Measurements from ENCODE around the gene CS.
"Not testable (repeated sequence)": the region's sequence is repeated elsewhere in the genome, so short reads cannot be mapped to it uniquely, and the experiment has no call there.

CS gene

DNA sequence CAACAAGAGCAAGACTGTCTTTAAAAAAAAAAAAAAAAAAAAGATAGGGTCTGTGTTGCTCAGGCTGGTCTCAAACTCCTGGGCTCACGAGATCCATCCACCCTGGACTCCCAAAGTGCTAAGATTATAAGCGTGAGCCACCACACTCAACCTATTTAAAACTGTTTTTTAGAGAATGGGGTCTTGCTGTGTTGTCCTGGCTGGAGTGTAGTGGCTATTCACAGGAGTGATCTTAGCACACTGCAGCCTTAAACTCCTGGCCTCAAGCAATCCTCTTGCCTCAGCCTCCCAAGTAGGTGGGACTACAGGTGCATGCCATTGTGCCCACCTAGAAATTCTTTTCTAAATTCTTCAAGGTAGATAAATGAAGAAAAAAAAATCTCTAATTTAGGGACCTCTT, 25.8 kb downstream of the CS start:
- no peak for DNase-seq

DNA sequence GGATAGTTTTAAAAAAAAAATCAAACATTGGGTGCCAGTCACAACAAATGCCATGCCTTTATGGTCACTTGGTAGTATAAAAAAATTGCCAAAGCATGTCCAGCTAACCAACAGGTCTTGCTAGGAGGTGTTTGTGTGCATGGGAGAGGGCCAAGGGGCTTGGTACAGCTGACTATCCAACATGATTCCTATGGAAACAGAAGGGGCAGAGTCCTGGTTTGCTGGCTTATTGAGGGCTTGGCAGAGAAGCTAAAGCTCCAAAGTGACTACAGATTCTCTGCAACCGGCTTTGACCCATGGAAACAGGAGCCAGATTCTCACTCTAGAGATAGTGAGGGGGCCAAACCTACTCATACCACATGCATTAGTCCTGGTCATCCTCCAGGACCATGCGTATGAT, 27.7 kb downstream of the CS start:
- not testable (repeated sequence) for DNase-seq

DNA sequence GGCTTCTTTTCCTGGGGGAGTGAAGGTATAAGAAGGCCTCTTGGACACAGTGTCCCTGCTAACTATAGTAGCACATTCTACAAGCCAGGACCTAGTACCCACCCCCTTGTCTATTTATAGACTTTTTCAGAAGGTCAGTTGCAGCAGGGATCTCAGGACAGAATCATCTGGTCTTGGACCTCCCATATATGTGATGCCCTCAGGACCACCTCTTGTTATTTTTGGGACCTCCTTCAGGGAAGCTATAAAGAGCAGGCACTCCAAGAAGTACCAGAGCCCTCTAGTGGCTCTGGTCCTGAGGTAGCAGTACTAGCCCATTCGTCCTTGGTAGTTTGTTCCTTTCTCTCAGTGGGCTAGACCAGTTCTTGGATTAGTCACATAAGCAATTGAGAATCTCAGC, 29.1 kb downstream of the CS start:
- DNase-seq = no peak

DNA sequence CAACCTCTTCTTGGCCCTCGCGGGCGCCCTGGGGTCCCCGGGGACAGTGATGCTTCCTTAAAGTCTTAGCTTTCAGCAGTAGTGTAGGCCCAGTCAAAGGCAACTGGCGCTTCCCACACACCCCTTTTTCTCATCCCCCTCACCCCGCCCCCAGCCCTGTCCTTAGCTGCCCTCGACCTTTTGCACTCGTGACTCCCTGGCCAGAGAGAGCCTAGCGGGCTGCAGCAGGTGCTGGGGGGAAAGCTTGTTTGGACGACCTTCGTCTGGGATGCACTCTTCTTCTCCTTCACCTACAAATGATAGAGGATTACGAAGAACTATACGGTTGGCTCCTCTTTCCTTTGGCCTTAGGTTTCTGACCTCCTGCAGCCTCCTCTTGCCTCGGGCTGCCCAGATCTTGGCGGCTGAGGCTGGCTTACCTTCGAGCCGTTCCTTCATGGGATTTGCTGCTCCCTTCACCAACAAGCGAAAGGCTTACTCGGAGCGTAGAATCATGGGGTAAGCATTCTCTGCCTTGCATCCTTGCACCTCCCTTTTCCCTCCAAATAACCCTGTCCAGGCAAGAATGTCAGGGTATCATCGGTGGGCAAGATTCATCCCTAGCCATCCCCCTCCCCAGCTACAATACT, 32.6 kb downstream of the CS start:
- DNase-seq = no peak

DNA sequence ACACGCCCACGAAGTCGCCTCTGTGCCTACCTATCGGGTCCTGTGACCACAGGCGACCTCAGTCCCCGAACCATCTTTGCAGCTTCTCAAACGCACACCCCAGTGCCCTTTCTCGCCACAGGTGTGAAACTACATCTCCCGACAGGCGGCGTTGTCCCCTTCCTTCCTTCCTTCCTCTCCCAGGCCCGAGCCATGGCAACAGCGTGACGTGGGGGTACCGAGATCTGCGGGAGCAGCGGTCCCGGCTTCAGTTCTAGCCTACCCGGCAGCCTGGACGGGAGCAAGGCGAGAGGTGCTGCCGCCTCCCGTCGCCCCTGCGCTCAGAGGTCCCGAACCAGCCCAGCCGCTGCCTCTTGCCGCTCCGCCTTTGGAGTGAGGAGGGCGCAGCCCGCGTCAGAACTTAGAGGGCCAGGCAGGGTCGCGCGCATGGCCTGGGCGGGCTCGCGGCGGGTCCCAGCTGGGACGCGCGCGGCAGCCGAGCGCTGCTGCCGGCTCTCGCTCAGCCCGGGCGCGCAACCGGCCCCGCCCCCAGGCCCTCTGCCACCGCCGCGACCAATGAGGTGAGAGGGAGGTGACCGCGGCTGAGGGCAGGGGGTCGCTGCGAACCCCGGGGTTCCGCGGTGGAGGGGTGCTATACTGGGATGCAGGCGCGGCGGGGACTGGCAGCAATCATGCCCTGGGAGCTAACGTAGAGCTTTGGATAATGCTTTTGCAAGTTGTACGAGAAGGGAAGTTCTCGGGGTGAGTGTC, 33.3 kb downstream of the CS start, which contains the start of gene COQ10A:
Gene COQ10A, plus strand, starts transcription at position 250 of the 750 bp plus-strand sequence. Its CDS starts 177 bp downstream, at position 427.
- DNase-seq = peak; percentile 89

DNA sequence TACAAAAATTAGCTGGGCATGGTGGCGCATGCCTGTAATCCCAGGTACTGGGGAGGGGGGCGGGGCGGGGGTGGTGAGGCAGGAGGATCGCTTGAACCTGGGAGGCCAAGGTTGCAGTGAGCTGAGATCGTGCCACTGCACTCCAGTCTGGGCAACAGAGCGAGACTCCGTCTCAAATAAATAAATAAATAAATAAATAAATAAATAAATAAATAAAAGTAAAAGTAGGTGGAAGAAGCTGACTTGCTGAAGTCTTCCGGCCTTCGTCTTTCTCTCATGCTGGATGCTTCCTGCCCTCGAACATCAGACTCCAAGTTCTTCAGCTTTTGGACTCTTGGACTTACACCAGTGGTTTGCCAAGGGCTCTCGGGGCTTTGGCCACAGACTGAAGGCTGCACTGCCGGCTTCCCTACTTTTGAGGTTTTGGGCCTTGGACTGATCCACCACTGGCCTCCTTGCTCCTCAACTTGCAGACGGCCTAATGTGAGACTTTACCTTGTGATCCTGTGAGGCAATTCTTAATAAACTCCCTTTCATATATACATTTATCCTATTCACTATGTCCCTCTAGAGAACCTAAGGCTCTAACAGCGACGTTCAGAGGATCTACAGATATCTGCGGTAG, 34.0 kb downstream of the CS start:
- not testable (repeated sequence) for DNase-seq

DNA sequence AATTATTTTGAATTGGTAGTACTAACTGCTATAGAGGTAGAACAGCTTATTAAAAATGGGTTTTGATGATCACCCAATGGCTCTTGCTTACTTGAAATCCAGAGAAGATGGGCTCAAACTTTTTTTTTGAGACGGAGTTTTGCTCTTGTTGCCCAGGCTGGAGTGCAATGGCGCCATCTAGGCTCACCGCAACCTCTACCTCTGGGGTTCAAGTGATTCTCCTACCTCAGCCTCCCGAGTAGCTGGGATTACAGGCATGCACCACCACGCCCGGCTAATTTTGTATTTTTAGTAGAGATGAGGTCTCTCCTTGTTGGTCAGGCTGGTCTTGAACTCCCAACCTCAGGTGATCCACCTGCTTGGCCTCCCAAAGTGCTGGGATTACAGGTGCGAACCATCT, 37.2 kb downstream of the CS start:
- not testable (repeated sequence) for DNase-seq

DNA sequence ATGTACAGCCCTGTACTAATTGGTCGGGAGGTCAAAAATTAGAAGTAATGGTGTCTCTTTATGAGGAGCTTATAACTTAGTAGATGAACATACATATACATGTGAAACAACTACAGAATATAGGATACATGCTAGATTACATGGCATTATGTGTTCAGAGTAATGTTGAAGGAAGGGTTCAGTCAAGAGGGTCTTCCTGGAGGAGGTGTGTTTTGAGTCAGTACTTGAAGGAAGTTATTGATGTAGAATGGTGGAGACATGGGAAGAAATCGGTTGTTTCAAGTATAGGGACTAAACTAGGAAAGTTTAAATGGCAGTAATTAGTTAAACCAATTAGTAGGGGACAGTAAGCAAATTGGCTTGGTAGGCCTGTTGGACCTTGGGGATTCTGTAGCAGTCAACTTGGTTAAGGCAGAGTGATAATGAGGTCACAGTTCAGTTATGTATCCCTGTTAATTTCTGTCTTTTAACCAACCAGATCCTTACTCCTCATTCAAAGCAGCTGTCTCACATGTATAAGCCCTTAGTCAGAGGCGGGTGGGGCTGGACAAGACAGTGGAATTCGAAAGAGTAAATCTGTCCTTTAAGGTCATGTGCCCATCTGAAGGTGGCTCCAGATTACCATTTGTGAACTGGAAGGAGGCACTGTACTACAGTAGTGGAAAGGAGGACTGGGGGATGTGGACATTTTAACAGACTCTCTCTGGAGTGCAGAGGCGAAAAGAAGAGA, 38.5 kb downstream of the CS start:
- DNase-seq = peak; percentile 89

DNA sequence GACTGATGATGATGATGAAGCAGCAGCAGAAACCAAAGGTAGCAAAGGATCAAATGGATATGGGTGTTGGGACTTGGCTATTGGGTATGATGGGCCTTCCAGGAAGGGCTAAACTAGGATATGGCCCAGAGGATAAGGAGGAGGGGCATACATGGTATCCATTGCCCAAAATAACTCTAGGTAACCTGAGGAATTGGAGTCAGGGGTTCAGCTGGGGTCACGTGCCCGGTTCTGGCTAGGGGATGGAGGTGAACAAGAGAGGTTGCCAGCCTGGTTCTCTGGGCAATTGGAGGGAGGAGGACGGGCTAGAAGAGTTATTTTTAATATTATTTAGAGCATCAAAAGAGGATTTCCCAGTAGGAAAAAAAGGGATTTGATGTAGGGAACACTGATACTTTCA, 39.2 kb downstream of the CS start:
- no peak for DNase-seq

DNA sequence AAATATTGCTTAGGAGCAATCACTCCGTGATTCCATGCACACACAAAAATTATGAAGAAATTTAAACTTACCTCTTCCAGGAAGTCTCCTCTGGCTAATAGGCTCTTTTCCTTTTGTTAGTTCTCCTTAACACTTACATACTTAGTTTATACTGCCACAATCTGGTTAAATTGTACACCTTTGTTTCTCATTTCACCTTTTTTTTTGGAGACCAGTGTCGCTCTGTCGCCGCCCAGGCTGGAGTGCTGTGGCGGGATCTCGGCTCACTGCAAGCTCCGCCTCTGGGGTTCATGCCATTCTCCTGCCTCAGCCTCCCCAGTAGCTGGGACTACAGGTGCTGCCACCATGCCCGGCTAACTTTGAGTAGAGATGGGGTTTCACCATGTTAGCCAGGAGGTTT, 39.8 kb downstream of the CS start:
- no peak for DNase-seq

DNA sequence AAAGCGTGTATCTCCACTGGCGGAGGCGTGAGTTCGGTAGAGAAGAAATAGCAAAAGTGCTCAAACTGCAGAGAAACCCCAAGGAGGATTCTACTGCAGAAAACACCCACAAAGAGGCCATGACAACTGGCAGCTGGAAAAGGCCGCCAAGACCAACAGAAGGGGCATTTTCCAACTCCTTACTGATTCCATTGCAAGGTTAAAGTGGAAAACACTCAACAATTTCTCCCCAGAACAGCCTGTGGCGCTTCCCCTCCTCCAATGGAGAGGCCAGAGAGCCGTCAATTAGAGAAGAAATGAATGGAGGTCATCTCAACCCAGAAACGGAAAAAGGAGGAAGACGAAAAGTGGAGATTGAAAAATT, 41.3 kb downstream of the CS start:
- DNase-seq = no peak

DNA sequence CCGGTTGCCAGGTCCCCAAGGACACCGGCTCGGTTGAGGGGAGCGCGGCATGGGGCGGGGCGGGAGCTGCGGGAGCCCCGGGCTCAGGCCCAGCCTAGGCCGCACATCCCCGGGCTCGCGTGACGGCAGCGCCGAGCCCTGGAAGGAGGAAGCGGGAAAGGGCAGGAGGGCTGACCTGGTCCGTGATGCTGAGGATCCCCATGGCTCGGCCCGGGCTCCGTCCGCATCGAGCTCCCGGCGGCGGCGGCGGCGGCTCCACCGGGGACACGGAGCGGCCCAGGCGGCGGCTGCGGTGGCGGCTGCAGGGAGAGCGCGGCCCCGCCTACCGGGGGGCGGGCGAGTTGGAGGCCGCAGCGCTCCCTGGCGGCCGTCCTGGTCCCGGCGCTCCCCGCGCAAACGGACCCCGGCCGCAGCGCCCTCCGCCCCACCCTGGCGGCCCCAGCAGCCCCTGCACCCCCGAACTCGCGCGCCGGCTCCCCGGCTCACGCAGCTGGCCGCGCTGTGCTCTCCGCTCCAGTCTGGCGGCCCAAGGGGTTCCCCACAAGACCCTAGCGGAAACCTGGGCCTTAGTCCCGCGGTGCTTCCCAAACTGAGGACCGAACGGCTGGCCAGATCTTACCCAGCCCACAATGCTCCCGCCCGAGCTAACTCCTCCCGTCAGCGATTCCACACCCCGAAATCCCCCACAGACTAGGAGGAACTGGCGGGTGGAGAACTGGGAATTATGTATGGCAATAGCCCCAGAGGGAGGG, 41.9 kb downstream of the CS start, which contains the start of gene ANKRD52:
Gene ANKRD52, minus strand, starts transcription at position 317 of the 752 bp plus-strand sequence. Its CDS starts 115 bp downstream, at position 202.
- DNase-seq = peak; percentile 59

DNA sequence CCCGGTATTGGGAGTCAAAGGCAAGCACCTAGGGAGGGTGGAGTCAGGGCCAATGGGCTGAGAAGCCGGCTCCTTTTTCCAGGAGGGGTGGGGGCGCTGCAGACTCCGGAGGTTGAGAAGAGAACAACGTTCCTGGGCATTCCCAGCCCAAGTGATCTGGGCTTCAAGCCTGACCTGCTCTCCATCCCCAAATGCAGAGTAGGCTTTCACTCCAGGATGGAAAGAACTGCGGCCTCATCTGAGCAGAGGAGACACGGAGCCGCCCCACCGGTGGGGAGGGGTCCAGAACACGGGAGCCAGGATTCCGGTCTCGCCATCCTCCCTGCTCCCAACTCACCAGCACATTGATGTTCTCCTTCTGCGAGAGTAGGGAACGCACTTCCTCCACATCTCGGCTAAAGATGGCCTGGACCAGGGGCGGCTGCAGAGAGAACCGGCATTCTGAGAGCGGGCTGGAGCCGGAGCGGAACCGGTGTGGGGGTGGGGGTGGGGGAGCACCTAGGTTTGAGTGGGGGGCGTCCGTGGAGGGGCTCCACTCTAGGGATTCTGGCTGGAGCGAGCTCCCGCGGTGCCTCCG, 42.6 kb downstream of the CS start:
- peak; percentile 31 for DNase-seq

DNA sequence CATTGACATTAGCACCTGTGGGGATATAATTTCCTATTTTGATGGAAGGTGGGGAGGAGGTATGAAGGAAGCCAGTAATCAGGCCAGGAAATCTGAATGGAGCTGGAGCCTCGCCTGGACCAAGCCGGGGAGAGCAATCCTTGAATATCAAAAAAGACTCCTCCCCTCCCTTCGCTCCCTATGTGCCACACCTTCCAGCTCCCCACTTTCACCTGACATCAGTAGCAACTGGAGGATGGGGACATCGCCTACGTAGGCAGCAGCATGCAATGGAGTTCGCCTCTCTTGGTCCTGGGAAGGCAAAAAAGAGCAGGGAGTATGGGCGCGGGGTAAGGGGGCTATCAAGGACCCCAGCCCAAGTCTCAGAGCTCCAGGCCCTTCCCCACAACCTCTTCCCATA, 43.1 kb downstream of the CS start:
- DNase-seq = no peak

DNA sequence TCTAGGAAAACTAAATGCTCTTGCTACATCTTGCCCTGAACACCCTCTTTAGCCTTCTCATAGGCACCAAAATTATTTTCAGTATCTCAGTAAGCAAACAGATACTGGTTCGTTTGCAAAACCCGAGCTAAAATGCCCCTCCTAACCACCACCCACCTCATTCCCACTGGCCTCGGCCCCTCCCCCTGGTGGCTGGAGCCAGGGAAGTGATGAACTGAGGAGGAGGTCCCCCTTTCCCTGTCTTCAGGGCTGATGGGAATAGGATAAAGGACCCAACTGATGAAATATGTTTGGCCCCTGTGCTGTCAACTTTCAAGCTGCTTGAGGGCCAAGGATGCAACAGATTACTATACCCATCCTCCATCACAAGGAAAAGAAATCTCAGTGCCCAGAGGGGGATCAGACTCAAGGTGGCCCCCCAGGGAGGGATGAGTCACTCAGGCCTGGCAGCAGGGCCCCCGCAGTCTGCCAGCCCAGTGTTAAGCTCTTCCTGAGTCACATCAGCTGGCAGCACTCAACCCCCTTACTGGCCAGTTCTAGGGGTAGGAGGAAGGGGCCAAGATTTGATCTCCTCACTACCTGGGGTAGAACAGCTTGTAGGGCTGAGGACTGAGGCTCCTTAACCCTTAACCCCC, 43.7 kb downstream of the CS start:
- peak; percentile 16 for DNase-seq

DNA sequence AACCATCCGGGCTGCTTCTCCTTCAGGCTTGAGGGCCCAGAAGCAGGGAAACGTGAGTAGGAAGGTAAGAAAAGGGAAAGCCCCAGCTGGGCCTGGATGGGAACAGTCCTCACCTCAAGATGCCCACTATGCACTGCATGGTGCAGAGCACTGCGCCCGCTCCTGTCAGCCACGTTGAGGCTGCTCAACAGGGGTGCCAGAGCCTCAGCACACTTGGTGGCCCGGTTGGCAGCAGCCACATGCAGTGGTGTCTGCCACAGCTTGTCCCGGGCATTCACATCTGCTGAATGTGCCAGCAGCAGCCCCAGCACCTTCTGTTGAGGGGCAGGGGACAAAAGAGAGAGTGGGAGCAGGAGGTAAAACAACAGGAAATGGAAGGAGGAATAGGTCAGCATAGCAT, 44.5 kb downstream of the CS start:
- no peak for DNase-seq

DNA sequence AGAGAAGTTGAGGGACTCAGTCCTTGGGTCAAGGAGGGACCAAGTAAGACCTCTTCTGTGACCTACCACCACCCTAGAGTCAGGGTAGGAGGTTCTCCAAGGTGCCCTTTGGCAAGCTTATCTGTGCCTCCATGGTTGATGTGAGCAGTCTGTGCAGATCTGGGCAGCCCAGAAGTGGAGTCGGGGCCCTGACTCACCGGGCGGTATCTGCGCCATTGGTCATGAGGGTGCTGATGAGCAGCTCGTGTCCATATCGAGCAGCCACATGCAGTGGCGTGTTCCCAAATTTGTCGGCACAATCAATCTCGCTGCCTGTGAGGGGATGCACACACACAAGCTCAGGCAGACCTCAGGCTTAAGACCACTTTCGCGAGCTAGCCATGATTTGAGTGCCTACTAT, 47.0 kb downstream of the CS start:
- no peak for DNase-seq

DNA sequence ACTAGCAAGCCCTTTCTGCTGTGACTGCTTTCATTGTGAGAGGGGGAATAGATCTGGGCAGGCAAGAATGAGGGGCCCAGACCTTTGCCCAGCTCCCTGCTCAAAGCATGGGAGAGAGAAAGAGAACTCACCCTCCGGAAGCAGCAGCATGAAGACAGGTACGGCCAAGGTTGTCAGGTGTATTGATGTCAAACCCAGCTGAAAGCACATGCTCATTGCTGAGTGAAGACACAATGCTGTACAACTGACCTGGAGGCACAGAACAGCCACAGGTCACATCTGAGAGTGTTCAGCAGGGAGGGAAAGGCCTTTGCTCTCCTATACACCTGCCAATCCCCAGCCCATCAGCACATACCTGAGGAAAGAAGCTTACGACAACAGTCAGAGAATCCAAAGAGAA, 47.5 kb downstream of the CS start:
- DNase-seq = no peak

DNA sequence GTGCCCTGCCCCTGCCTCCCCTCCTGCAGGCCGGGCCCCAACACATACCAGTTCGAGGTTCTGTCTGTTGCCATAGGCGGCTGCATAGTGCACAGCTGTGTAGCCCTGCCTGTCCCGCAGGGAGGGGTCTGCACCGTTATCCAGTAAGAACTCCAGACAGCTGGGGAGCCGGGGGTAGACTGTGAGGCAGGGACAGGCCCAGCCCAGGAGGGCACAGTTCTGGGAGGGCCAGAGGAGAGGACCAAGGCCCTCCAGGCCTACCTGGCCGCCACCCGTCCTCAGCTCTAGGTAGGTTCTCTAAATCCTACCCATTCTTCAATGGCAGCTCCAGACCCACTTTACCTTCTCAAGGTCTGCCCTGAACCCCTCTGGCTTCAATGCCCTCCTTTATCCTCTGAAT, 51.4 kb downstream of the CS start:
- no peak for DNase-seq

DNA sequence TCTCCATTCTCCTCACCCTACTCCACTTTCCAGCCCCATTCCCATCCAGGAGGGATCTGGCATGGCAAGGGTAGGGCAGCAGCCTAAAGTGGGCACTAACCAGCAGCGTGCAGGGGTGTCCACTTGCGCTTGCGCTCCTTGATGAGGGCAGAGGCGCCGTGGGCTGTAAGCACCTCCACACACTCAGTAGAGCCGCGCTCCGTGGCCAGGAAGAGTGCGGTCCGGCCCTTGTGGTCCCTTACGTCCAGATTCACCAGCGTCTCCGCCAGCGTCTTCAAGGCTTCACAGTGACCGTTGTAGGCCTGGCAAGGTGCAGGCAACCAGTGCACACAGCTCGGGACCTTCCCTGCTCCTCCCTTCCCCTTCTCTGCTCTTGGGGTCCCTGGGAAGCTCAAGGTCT, 52.2 kb downstream of the CS start:
- no peak for DNase-seq

DNA sequence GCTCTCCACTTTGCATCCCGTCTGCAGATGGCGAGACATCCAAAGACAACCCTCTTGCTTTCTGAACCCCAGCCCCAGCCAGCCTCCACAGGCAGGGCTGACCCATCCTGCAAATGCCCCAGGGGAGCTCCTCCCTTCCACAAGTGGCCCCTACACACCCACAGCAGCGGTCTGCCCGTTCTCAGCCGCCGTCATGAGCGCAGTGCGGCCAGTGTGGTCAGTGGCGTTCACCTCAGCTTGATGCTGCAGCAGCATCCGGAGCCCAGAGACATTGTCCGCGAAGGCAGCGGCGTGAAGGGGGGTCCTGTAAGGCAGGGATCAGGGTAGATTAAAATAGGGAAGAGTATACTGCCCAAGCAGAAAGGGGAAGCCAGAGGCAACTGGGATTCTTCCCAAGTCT, 55.6 kb downstream of the CS start:
- no peak for DNase-seq

DNA sequence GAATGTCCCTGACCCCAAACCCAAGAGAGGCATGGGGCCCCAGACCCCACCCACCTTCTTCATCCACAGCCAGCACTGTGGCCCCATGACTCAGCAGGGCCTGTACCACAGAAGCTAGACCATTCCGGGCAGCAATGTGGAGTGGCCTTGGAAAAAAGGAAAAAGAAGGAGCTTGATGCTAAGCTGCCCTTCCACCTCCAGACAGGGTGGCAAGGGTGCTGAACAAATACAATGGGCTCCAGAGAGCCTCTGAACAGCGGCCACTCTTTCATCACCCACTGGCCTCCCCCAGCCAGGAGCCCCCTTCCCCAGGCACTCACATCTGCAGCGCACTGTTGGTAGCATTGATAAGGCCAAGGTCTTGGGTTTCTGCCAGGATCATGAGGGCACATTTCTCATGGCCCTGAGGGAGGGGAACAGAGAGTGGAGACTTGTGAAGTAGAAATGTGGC, 56.4 kb downstream of the CS start:
- DNase-seq = no peak

Measured in kidney glomerular epithelial cell (primary cell).